SK-N-SH (cell line): ENCODE measurements around the gene SYNE2. TPM values are rescaled to one million over a fixed set of nuclear protein-coding genes. Genes with fewer than 3 reads are reported as not detected.

Source experiments
- CTCF ChIA-PET: fragments of 300-600, 350-600 bp; formaldehyde crosslinking; extraction: SDS; loops from one replicate; lab custom pipeline; 2021; lab: Yijun Ruan, JAX
- POLR2A ChIA-PET: fragments of 350-600 bp; sonication (Branson Sonifier 250); formaldehyde crosslinking; extraction: SDS; loops from one replicate; lab custom pipeline; 2020; ENCODE audit warnings: antibody characterized with exemption, inconsistent platforms; lab: Yijun Ruan, JAX
- DNase-seq: peaks from one replicate; pipeline ENCODE4 v3.0.0; 2012
- H2AFZ ChIP-seq: fragments of 200-600 bp; sonication (generic); 2 replicates; pipeline ENCODE4 v1.8.1; 2016; ENCODE audit warnings: antibody characterized with exemption, mild to moderate bottlenecking, low read depth
- H3F3A ChIP-seq: fragments of 200-600 bp; sonication (generic); replicated peaks from 2 replicates; pipeline ENCODE3; 2016; ENCODE audit warnings: antibody characterized with exemption, mild to moderate bottlenecking; ENCODE audit not compliant: insufficient read depth
- H3K27ac ChIP-seq, 2 experiments: fragments of 200-500 bp in 1 of 2; fragments of 200-600 bp in 1 of 2; sonication (Bioruptor generic) in 1 of 2; sonication (generic), shearing (Covaris generic) in 1 of 2; 2 replicates each; pipeline versions ENCODE4 v1.5.1 to v1.6.1; 2014 to 2016; ENCODE audit warnings: low read depth in 2 of 2, inconsistent platforms in 1 of 2, low read length in 1 of 2, mild to moderate bottlenecking in 1 of 2, mixed read lengths in 1 of 2
- H3K27me3 ChIP-seq: fragments of 200-600 bp; sonication (generic), shearing (Covaris generic); 2 replicates; pipeline ENCODE4 v1.6.1; 2016; ENCODE audit warnings: mixed run types; ENCODE audit not compliant: insufficient read depth
- H3K36me3 ChIP-seq, 2 experiments: fragments of 200-500 bp in 1 of 2; fragments of 200-600 bp in 1 of 2; sonication (Bioruptor generic) in 1 of 2; sonication (generic) in 1 of 2; replicated peaks in 1 of 2; 2 replicates each; pipeline versions ENCODE3 to v1.5.1; 2014 to 2016; ENCODE audit warnings: low read length in 1 of 2, mild to moderate bottlenecking in 1 of 2; ENCODE audit not compliant: insufficient read depth in 2 of 2, control insufficient read depth in 1 of 2
- H3K4me1 ChIP-seq, 2 experiments: fragments of 200-500 bp in 1 of 2; fragments of 200-600 bp in 1 of 2; sonication (Bioruptor generic) in 1 of 2; sonication (generic), shearing (Covaris generic) in 1 of 2; 2 replicates each; pipeline versions ENCODE4 v1.5.1 to v1.6.1; 2014 to 2016; ENCODE audit warnings: low read depth in 1 of 2, low read length in 1 of 2, mixed run types in 1 of 2; ENCODE audit not compliant: insufficient read depth in 2 of 2, control insufficient read depth in 1 of 2
- H3K4me2 ChIP-seq: fragments of 200-600 bp; sonication (generic), shearing (Covaris generic); 2 replicates; pipeline ENCODE4 v1.6.1; 2017; ENCODE audit warnings: mixed run types
- H3K4me3 ChIP-seq, 2 experiments: fragments of 200-500 bp in 1 of 2; fragments of 200-600 bp in 1 of 2; sonication (Bioruptor generic) in 1 of 2; sonication (generic), shearing (Covaris generic) in 1 of 2; 2 replicates each; pipeline versions ENCODE4 v1.5.1 to v1.8.1; 2014 to 2016; ENCODE audit warnings: low read depth in 2 of 2, inconsistent platforms in 1 of 2, low read length in 1 of 2, mild to moderate bottlenecking in 1 of 2, mixed read lengths in 1 of 2, moderate library complexity in 1 of 2
- H3K79me2 ChIP-seq: fragments of 200-600 bp; sonication (generic); 2 replicates; pipeline ENCODE4 v1.8.1; 2017; ENCODE audit warnings: mild to moderate bottlenecking; ENCODE audit not compliant: insufficient read depth
- H3K9ac ChIP-seq: fragments of 200-600 bp; sonication (generic); 2 replicates; pipeline ENCODE4 v1.6.1; 2017; ENCODE audit warnings: mixed run types
- H3K9me2 ChIP-seq: fragments of 200-600 bp; sonication (generic); 2 replicates; pipeline ENCODE4 v1.6.1; 2017; ENCODE audit warnings: mixed run types
- H3K9me3 ChIP-seq: fragments of 200-600 bp; sonication (generic); 2 replicates; pipeline ENCODE4 v1.6.1; 2017; ENCODE audit warnings: mixed run types, mild to moderate bottlenecking, moderate library complexity
- H4K20me1 ChIP-seq: fragments of 200-600 bp; sonication (generic); 2 replicates; pipeline ENCODE4 v1.6.1; 2017; ENCODE audit warnings: mild to moderate bottlenecking, mixed run types; ENCODE audit not compliant: insufficient read depth
- CHD2 ChIP-seq: fragments of 150-350 bp; IDR thresholded peaks from 2 replicates; pipeline ENCODE4 v1.6.1; 2018; ENCODE audit warnings: low read length; ENCODE audit not compliant: partially characterized antibody
- EZH2phosphoT487 ChIP-seq: fragments of 200-600 bp; sonication (generic); IDR thresholded peaks from 2 replicates; pipeline ENCODE4 v1.6.1; 2017; ENCODE audit warnings: low read depth, mixed run types, mild to moderate bottlenecking, antibody characterized with exemption, moderate library complexity, borderline replicate concordance
- FOSL2 ChIP-seq: IDR thresholded peaks from 2 replicates; pipeline ENCODE4 v1.4.0; 2012; ENCODE audit warnings: low read depth, mild to moderate bottlenecking, moderate library complexity, borderline replicate concordance
- GABPA ChIP-seq: IDR thresholded peaks from 2 replicates; pipeline ENCODE4 v1.4.0; 2012; ENCODE audit warnings: low read depth, mild to moderate bottlenecking
- JUND ChIP-seq: IDR thresholded peaks from 2 replicates; pipeline ENCODE4 v1.4.0; 2012
- NFIC ChIP-seq: IDR thresholded peaks from 2 replicates; pipeline ENCODE4 v1.4.0; 2012; ENCODE audit warnings: borderline replicate concordance
- RCOR1 ChIP-seq: fragments of 150-350 bp; IDR thresholded peaks from 2 replicates; pipeline ENCODE4 v1.6.1; 2017; ENCODE audit warnings: antibody characterized with exemption, low read length
- RFX5 ChIP-seq: IDR thresholded peaks from 2 replicates; pipeline ENCODE4 v1.6.1; 2012; ENCODE audit warnings: mild to moderate bottlenecking, improper control_type of control experiment, low read length
- RXRA ChIP-seq: IDR thresholded peaks from 2 replicates; pipeline ENCODE4 v1.4.0; 2012; ENCODE audit warnings: low read depth, mild to moderate bottlenecking, borderline replicate concordance
- SIN3A ChIP-seq: IDR thresholded peaks from 2 replicates; pipeline ENCODE4 v1.6.1; 2012; ENCODE audit warnings: low read depth, mild to moderate bottlenecking, low read length, moderate library complexity, borderline replicate concordance
- SMC3 ChIP-seq: IDR thresholded peaks from 2 replicates; pipeline ENCODE4 v1.6.1; 2012; ENCODE audit warnings: low read depth, low read length, improper control_type of control experiment
- TCF12 ChIP-seq: IDR thresholded peaks from 2 replicates; pipeline ENCODE4 v1.4.0; 2012
- polyA plus RNA-seq, 3 experiments: library from polyadenylated mRNA; depleted of rRNA; stranded (reverse); fragments of >200 nt; gene quantifications; 2 replicates each; pipeline ENCODE4 v1.2.3, GENCODE V29; 2012
- TF ChIP-seq, protein P1 (sequence below): fragments of 150-350 bp; IDR thresholded peaks from 2 replicates; pipeline ENCODE4 v1.6.1; 2017; ENCODE audit warnings: antibody characterized with exemption, low read length, low read depth, borderline replicate concordance
- TF ChIP-seq, protein P2 (sequence below): fragments of 200-600 bp; sonication (generic); IDR thresholded peaks from 2 replicates; pipeline ENCODE4 v1.6.1; 2017; ENCODE audit warnings: antibody characterized with exemption, mild to moderate bottlenecking, moderate library complexity
- TF ChIP-seq, protein P3 (sequence below): fragments of 150-350 bp; IDR thresholded peaks from 2 replicates; pipeline ENCODE4 v1.6.1; 2016; ENCODE audit warnings: mild to moderate bottlenecking, low read depth, low read length
- TF ChIP-seq, protein P4 (sequence below): IDR thresholded peaks from 2 replicates; pipeline ENCODE4 v1.4.0; 2012; ENCODE audit warnings: low read depth
- TF ChIP-seq, protein P5 (sequence below): IDR thresholded peaks from 2 replicates; pipeline ENCODE4 v1.6.1; 2012; ENCODE audit warnings: mild to moderate bottlenecking, low read depth, low read length, moderate library complexity

The SYNE2 gene
- polyA plus RNA-seq, 1 of the 3 experiments (the other 2 are of a cell fraction), result 7.1 TPM

DNA sequence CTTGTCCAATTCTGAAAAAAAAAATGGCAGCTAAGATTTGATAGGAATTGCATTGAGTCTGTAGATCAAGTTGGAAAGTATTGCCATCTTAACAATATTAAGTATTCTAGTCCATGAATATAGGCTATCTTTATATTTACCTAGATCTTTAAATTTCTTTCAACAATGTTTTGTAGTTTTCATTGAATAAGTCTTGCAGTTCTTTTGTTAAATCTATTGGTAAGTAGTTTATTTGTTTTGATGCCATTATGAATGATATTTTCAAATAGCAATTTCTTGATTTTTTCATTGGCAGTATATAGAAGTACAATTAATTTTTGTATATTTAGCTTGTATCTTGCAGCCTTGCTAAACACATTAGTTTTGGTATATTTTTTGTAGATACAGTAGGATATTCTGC, 71.6 kb downstream of the SYNE2 start:
- Histone ChIP-seq H3F3A (no peaks in the 10 kb centered on the region), H3K4me3 (no peak overlapping the region), H3K9ac (no peak overlapping the region), H3K36me3 (no peaks in the 10 kb centered on the region), H3K9me3 (0 out of 2 replicates have a peak, but pooled peaks cover 4% of the 10 kb centered on the region), H3K9me2 (no peaks in the 10 kb centered on the region), H3K27ac (no peak overlapping the region), H3K4me2 (no peak overlapping the region), H3K79me2 (no peaks in the 10 kb centered on the region), H3K4me1 (peaks cover 8 to 10% of the 10 kb centered on the region in 2 experiments; a peak in 3 of 4 replicates), H2AFZ (no peak overlapping the region), H3K27me3 (no peaks in the 10 kb centered on the region), H4K20me1 (no peaks in the 10 kb centered on the region)
- no peak for DNase-seq
- ChIA-PET CTCF (no interaction called here), POLR2A (no interaction called here)
- no peak for TF ChIP-seq RCOR1
- TF ChIP-seq, protein P1, sequence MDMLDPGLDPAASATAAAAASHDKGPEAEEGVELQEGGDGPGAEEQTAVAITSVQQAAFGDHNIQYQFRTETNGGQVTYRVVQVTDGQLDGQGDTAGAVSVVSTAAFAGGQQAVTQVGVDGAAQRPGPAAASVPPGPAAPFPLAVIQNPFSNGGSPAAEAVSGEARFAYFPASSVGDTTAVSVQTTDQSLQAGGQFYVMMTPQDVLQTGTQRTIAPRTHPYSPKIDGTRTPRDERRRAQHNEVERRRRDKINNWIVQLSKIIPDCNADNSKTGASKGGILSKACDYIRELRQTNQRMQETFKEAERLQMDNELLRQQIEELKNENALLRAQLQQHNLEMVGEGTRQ, result no peak
- TF ChIP-seq NFIC, result no peak
- no peak for TF ChIP-seq GABPA
- TF ChIP-seq SMC3, result no peak
- TF ChIP-seq JUND, result no peak
- TF ChIP-seq EZH2phosphoT487, result no peak
- TF ChIP-seq, protein P2, sequence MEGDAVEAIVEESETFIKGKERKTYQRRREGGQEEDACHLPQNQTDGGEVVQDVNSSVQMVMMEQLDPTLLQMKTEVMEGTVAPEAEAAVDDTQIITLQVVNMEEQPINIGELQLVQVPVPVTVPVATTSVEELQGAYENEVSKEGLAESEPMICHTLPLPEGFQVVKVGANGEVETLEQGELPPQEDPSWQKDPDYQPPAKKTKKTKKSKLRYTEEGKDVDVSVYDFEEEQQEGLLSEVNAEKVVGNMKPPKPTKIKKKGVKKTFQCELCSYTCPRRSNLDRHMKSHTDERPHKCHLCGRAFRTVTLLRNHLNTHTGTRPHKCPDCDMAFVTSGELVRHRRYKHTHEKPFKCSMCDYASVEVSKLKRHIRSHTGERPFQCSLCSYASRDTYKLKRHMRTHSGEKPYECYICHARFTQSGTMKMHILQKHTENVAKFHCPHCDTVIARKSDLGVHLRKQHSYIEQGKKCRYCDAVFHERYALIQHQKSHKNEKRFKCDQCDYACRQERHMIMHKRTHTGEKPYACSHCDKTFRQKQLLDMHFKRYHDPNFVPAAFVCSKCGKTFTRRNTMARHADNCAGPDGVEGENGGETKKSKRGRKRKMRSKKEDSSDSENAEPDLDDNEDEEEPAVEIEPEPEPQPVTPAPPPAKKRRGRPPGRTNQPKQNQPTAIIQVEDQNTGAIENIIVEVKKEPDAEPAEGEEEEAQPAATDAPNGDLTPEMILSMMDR, result no peak
- TF ChIP-seq RFX5, result no peak
- no peak for TF ChIP-seq RXRA
- no peak for TF ChIP-seq TCF12
- no peak for TF ChIP-seq SIN3A
- TF ChIP-seq, protein P3, sequence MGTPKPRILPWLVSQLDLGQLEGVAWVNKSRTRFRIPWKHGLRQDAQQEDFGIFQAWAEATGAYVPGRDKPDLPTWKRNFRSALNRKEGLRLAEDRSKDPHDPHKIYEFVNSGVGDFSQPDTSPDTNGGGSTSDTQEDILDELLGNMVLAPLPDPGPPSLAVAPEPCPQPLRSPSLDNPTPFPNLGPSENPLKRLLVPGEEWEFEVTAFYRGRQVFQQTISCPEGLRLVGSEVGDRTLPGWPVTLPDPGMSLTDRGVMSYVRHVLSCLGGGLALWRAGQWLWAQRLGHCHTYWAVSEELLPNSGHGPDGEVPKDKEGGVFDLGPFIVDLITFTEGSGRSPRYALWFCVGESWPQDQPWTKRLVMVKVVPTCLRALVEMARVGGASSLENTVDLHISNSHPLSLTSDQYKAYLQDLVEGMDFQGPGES, result no peak
- TF ChIP-seq CHD2, result no peak
- TF ChIP-seq, protein P4, sequence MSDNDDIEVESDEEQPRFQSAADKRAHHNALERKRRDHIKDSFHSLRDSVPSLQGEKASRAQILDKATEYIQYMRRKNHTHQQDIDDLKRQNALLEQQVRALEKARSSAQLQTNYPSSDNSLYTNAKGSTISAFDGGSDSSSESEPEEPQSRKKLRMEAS, result no peak
- TF ChIP-seq, protein P5, sequence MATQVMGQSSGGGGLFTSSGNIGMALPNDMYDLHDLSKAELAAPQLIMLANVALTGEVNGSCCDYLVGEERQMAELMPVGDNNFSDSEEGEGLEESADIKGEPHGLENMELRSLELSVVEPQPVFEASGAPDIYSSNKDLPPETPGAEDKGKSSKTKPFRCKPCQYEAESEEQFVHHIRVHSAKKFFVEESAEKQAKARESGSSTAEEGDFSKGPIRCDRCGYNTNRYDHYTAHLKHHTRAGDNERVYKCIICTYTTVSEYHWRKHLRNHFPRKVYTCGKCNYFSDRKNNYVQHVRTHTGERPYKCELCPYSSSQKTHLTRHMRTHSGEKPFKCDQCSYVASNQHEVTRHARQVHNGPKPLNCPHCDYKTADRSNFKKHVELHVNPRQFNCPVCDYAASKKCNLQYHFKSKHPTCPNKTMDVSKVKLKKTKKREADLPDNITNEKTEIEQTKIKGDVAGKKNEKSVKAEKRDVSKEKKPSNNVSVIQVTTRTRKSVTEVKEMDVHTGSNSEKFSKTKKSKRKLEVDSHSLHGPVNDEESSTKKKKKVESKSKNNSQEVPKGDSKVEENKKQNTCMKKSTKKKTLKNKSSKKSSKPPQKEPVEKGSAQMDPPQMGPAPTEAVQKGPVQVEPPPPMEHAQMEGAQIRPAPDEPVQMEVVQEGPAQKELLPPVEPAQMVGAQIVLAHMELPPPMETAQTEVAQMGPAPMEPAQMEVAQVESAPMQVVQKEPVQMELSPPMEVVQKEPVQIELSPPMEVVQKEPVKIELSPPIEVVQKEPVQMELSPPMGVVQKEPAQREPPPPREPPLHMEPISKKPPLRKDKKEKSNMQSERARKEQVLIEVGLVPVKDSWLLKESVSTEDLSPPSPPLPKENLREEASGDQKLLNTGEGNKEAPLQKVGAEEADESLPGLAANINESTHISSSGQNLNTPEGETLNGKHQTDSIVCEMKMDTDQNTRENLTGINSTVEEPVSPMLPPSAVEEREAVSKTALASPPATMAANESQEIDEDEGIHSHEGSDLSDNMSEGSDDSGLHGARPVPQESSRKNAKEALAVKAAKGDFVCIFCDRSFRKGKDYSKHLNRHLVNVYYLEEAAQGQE, result no peak
- TF ChIP-seq FOSL2, result no peak
